ENCODE results near the gene NUDT14.

DNA sequence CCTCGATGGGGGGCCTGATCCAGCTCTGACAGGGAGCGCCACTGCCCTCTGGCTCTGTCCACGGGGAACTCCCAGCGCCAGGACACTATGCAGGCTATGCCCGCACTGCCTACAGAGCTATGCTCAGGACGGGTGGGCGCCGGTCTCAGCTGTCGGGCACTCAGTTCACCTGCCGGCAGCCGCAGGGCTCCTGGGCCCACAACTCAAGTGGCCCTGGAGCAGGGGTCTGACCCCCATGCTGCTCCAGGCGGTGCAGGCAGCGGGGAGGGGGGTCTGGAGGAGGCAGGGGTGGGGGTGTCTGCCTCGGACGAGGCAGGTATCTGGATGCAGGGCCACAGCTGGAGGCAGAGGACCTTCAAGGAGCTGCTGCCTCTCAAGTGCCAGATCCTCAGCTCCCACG, 28.5 kb upstream of the NUDT14 start:
- TF ChIP-seq, protein P1, sequence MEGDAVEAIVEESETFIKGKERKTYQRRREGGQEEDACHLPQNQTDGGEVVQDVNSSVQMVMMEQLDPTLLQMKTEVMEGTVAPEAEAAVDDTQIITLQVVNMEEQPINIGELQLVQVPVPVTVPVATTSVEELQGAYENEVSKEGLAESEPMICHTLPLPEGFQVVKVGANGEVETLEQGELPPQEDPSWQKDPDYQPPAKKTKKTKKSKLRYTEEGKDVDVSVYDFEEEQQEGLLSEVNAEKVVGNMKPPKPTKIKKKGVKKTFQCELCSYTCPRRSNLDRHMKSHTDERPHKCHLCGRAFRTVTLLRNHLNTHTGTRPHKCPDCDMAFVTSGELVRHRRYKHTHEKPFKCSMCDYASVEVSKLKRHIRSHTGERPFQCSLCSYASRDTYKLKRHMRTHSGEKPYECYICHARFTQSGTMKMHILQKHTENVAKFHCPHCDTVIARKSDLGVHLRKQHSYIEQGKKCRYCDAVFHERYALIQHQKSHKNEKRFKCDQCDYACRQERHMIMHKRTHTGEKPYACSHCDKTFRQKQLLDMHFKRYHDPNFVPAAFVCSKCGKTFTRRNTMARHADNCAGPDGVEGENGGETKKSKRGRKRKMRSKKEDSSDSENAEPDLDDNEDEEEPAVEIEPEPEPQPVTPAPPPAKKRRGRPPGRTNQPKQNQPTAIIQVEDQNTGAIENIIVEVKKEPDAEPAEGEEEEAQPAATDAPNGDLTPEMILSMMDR (IDR thresholded peaks at IDR 0.05) = no peak
- no peak for TF ChIP-seq EP300 (IDR thresholded peaks at IDR 0.05)
- no peak for TF ChIP-seq POLR2AphosphoS5 (IDR thresholded peaks at IDR 0.05)
- TF ChIP-seq POLR2A (IDR thresholded peaks at IDR 0.05) = no peak
